Measurements from ENCODE around the gene OGDHL.

The OGDHL gene

DNA sequence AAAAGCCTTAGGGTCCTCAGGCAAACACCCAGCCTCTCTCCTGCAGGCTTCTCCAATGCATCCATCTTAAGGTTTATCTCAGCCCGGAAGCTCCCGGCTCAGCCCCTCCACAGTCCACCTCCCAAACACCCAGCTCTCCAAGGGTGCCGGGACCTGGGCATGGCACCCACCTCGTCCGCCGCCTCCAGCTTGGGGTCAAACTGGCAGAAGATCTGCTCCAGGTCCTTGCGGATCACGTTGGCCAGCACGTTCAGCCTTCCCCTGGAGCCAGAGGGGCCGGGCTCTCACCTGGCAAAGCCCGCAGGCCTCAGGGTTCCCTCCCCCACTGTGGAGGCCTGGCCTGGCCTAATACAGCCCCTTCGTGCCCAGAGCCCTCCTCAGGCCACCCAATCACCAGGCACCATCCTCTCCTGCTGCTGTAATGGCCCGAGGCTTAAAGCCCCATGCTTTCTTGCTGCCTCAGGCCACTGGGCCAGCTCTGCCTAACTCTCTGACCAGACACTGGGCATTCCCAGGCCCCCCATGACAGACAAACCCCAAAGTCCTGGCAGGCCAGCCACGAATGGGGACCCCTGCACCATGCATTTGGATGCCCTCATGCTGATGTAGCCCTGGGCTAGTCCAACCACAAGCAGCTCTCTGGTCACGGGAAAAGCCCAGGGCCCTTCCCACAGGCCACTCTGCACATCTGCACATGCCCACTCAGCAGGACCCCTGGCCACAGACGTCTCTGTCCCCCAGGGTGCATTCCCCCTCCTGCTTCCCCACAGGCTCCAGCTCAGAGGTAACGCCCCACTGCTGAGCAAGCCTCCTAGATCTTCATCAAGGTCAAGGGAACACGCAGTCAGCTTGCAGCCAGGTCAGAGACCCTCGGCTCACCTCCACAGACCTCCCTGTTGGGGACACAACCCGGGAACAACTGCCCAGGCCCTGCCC lies 12.3 kb downstream of the OGDHL start:
- no peak for DNase-seq
- Mint-ChIP-seq H3K27me3 (peaks cover 11 to 29% of the 10 kb centered on the region in 2 donors), H3K9me3 (no peaks in the 10 kb centered on the region), H3K36me3 (no peaks in the 10 kb centered on the region), H3K27ac (no peak overlapping the region), H3K4me1 (no peaks in the 10 kb centered on the region), H3K4me3 (no peak overlapping the region)
- ATAC-seq (replicated peaks), result no peak

DNA sequence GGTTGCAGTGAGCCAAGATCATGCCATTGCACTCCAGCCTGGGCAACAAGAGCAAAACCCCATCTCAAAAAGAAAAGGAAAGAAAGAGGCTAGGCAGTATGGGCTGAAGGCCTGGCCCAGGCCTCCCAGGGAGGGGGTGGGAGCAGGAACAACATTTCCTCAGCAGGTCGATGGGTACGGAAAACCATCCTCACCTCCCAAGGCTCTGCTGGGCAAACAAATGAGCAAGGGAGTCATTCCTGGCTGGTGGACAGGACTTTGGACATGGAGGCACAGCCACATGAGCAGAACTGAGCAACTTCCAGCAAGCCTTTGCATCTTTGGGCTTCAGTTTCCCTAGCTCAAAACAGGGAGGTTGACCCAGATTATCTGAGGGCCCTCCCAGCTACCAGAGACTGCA lies 13.0 kb downstream of the OGDHL start:
- H3K27me3 Mint-ChIP-seq, result peaks cover 11 to 29% of the 10 kb centered on the region in 2 donors
- no peaks in the 10 kb centered on the region for H3K4me1 Mint-ChIP-seq
- H3K4me3 Mint-ChIP-seq, result no peak overlapping the region
- no peak for ATAC-seq (replicated peaks)
- DNase-seq, result no peak
- H3K9me3 Mint-ChIP-seq, result no peaks in the 10 kb centered on the region
- no peaks in the 10 kb centered on the region for H3K36me3 Mint-ChIP-seq
- H3K27ac Mint-ChIP-seq, result no peak overlapping the region

DNA sequence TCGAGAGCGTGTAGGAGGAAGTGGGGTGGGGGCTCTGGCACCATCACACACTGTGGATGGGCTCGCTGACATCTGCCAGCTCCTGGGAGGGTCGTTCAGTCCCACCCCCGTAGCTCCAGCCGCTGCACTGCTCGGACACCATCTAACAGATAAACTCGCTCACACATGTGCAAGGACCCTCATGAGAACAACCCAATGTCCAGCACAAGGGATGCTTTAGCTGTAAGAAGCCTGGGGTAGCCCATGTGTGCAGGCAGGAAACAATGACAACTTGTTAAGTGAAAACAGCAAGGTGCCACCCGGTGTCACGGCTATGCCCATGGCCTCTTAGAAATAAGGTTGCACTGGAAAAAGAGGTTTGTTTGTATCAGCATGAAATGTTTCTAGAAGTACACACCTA lies 14.1 kb downstream of the OGDHL start:
- H3K9me3 Mint-ChIP-seq, result no peaks in the 10 kb centered on the region
- ATAC-seq (replicated peaks), result no peak
- peaks cover 11 to 29% of the 10 kb centered on the region in 2 donors for H3K27me3 Mint-ChIP-seq
- DNase-seq, result no peak
- no peak overlapping the region for H3K4me3 Mint-ChIP-seq
- H3K36me3 Mint-ChIP-seq, result no peaks in the 10 kb centered on the region
- no peak overlapping the region for H3K27ac Mint-ChIP-seq
- H3K4me1 Mint-ChIP-seq, result no peaks in the 10 kb centered on the region

DNA sequence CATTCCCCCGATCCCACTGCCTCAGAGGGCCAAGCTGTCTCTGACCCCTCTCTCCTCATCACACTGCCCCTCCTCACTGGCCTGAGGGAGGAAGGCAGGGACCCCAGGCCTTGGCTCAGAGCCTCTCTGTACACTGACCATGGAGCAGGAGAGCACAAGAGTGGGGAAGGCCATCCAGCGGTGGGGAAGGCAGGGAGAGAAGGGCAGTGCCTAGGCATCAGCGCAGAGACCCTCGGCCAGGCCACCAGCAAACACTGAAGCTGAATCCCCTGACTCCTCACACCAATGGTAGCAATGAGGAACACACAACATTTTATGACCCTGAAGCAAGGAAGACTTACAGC lies 14.8 kb downstream of the OGDHL start:
- no peaks in the 10 kb centered on the region for H3K36me3 Mint-ChIP-seq
- no peaks in the 10 kb centered on the region for H3K4me1 Mint-ChIP-seq
- no peak overlapping the region for H3K4me3 Mint-ChIP-seq
- DNase-seq, result no peak
- ATAC-seq (replicated peaks), result no peak
- no peak overlapping the region for H3K27ac Mint-ChIP-seq
- no peaks in the 10 kb centered on the region for H3K9me3 Mint-ChIP-seq
- H3K27me3 Mint-ChIP-seq, result peaks cover 11 to 23% of the 10 kb centered on the region in 2 donors

DNA sequence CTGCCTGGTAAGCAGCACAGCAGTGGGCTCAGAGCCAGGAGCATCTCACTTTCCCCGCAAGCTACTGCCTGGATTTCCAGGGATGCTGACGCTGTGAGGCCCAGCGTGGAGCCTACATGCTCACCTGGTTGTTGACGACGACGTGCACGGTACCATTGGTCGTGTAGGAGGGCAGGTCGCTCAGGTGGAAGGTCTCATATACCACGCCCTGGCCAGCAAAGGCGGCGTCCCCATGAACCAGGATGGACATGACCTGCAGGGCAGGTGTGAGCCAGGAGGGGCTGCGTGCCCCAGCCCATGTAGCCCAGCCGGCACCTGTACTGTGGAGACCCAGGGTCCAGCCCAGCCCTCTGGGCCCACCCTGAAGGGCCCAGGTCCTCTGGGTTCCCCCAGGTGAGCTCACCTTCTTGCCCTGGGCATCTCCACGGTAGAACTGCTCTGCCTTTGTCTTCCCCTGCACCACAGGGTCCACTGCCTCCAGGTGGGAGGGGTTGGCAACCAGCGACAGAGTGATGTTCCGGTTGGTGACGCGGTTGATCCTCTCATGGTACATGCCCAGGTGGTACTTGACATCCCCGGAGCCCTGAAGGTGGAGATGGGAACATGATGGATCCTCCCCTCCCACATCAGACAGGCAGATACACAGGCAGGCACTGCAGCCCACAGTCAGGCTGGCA lies 15.4 kb downstream of the OGDHL start:
- Mint-ChIP-seq H3K9me3 (peaks cover 0 to 5% of the 10 kb centered on the region in 2 donors), H3K4me1 (no peaks in the 10 kb centered on the region), H3K36me3 (no peaks in the 10 kb centered on the region), H3K27ac (no peak overlapping the region), H3K4me3 (no peak overlapping the region), H3K27me3 (peaks cover 11 to 19% of the 10 kb centered on the region in 2 donors)
- DNase-seq (no peak), ATAC-seq (replicated peaks) (no peak)

DNA sequence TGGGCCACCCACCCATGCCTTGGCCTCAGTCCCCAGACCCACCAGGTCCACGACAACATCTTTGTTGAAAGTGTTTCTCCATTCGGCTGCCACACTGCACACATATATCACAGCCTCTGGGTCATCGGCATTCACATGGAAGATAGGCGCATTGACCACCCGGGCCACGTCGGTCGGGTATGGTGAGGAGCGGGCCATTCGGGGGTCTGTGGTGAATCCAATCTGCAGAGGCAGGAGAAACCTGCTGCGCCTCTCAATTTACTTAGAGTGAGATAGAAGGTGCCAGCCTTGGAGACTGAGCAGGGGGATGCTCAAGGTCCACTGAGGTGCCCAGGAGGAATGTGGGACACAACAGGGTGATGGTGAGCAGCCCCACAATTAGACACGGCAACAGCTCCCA lies 16.4 kb downstream of the OGDHL start:
- Mint-ChIP-seq H3K36me3 (no peaks in the 10 kb centered on the region), H3K27ac (no peak overlapping the region), H3K4me1 (no peaks in the 10 kb centered on the region), H3K9me3 (peaks cover 0 to 6% of the 10 kb centered on the region in 2 donors), H3K4me3 (no peak overlapping the region), H3K27me3 (peaks cover 3 to 9% of the 10 kb centered on the region in 2 donors)
- ATAC-seq (replicated peaks), result no peak
- no peak for DNase-seq

DNA sequence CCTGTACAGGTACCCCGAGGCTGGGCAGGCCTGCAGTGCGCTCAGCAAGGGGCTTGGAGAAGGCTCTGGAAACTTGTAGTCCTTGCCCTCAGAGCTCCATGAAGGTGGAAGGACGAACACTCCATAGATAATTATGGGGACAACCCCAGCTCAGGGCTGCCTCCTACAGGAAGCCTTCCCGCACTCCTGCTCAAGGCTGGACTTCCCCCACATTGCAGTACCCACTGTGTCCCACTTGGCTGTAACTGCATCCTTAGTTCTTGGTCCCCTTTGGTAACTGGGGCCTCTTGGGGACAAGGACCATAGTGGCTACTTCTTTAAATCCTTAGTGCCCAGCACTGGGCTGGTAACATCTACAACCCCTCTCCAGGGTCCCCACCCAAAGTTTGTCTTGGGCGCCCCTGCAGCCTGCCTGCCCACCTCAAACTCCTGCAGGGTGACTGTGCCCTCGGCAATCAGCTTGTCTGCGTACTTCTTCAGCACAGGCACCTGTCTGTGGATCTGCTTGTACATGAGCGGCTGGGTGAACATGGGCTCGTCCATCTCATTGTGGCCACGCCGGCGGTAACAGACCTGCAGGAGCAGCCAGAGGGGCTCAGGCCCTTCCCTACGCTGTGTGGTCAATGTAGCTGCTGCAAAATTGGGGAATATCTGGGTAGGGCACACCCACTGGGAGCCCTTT lies 17.1 kb downstream of the OGDHL start:
- no peaks in the 10 kb centered on the region for H3K36me3 Mint-ChIP-seq
- H3K9me3 Mint-ChIP-seq, result peaks cover 0 to 6% of the 10 kb centered on the region in 2 donors
- DNase-seq (no peak), ATAC-seq (replicated peaks) (no peak)
- peaks cover 0 to 6% of the 10 kb centered on the region in 2 donors for H3K27me3 Mint-ChIP-seq
- H3K27ac Mint-ChIP-seq, result no peak overlapping the region
- no peak overlapping the region for H3K4me3 Mint-ChIP-seq
- no peaks in the 10 kb centered on the region for H3K4me1 Mint-ChIP-seq

DNA sequence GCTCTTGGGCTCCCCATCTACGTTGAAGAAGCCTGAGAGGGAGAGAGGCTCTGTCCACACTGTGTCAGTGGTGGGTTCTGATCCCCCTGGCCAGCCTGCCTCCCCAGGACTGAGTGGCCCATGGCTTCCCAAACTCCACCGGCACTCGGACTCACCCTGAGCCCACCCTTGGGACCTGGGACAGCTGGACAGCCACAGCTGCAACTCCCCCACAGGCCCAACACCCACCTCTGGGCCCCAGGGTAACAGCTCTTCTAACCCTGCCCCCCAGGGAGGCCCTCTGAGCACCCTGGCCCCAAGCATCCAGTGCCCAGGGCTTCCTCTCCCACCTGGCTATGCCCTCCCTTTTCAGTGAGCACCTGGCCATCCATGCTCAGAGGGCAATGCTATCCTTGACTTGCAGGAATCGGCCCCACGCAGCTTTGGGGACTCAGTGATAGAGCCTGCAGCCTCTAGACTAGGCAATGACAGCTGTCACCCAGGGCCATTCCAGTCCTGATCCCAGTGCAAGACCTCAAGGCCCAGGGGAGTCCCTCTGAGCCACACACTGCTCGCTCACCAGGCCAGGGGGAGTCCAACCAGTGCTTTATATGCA lies 17.9 kb downstream of the OGDHL start:
- Mint-ChIP-seq H3K9me3 (peaks cover 0 to 6% of the 10 kb centered on the region in 2 donors), H3K27me3 (no peaks in the 10 kb centered on the region), H3K36me3 (no peaks in the 10 kb centered on the region), H3K4me3 (no peak overlapping the region), H3K4me1 (no peaks in the 10 kb centered on the region), H3K27ac (no peak overlapping the region)
- no peak for DNase-seq
- ATAC-seq (replicated peaks), result no peak

DNA sequence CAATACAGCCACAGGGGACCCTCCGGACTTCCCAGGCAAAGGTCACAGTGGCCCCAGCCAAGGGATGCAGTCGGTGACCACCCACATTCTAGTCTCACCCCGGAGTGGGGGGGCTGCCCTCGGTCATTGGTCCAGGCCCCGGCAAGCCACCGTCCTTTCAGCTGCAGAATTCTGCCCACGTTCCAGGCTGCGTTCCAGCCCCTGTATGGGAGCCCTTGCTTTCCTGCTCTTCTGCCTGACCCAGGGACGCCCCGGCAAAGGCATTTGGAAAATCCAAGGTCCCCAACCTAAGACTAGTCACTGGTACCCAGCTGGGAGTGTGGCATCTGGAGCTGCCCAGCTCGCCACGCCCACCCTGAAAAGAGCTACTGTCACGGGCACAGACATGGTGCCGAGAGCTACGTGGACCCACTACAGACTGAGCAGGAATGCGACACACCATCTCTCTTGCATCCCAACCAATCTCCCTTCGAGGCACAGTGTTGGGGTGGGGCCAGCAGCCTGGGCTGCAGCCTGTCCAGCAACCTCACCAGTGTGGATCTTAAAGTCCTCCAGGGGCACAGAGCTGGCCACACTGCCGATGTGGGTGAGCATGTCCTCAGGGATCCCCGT lies 18.6 kb downstream of the OGDHL start:
- Mint-ChIP-seq H3K9me3 (peaks cover 0 to 6% of the 10 kb centered on the region in 2 donors), H3K27me3 (no peaks in the 10 kb centered on the region), H3K4me1 (no peaks in the 10 kb centered on the region), H3K27ac (no peak overlapping the region), H3K4me3 (no peak overlapping the region), H3K36me3 (no peaks in the 10 kb centered on the region)
- DNase-seq (no peak), ATAC-seq (replicated peaks) (no peak)

DNA sequence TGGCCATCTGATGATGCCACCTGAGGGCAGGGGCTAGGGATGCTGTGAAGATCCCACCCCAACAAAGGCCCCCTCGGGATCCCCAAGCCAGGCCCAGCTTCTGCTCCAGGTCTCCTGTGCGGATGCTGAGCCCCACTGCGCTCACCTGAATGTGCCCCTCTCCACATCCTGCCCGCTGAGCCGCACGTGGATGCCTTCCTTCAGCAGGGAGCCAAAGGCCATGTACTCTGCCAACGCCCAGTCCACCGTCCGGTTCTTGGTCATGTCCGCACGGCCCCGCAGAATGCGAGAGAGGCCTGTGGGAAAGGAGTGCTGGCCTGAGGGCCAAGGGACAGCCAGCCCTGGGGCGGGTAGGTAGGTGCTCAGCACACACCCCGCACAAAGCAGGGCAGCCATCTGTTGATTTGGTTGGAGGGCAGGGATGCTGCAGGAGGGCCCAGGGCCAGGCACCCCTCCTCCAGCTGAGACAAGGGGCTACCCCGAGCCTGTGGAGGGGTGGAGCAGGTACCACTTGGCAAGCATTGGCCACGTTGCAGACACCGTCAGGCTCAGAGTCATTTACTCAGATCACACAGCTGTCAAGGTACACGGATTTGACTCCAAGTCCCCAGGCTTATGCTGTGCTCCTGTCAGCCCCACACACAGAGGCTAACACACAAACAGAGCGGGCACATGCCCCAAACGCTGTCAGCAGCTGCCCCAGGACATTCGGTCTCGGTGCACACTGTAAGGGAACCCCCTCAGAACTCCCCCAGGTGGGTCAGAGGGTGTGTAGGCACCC lies 19.2 kb downstream of the OGDHL start:
- no peak for ATAC-seq (replicated peaks)
- DNase-seq, result no peak
- H3K9me3 Mint-ChIP-seq, result peaks cover 0 to 6% of the 10 kb centered on the region in 2 donors
- no peak overlapping the region for H3K4me3 Mint-ChIP-seq
- H3K27ac Mint-ChIP-seq, result no peak overlapping the region
- no peaks in the 10 kb centered on the region for H3K27me3 Mint-ChIP-seq
- H3K36me3 Mint-ChIP-seq, result no peaks in the 10 kb centered on the region
- H3K4me1 Mint-ChIP-seq, result no peaks in the 10 kb centered on the region

DNA sequence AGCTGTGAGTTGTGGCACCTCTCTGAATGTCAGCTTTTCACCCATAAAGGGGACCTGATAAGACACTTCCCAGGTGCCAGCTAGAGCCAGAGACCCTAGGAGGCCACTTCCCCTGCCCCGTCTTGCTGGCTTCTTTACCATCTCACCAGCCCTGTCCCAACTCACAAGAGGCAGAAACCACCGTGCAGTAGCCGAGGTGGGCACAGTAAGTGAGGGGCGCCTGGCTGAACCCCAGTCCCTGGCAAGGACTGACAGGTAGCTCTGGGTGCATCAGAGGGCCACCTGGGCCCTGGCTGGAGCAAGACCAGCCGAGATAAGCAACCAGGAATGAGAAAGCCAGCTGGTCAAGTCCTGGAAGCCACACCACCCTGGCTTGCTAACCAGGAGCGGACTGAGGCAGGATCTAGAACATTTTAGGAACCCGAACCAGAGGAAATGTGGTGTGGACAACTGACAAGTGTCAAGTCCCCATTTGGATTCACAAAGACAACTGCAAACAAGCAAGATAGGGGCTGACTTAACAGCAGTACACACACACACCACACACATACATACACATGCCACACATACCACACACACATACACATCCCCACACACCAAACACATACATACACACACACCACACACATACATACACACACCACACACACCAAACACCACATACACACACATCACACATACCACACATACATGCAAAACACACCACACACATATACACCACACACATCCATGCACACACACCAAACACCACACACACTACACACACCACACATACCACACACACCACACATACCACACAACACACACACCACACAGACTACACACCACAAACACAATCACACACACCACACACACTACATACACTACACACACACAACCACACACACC lies 20.8 kb downstream of the OGDHL start:
- no peak for ATAC-seq (replicated peaks)
- Mint-ChIP-seq H3K4me1 (no peaks in the 10 kb centered on the region), H3K4me3 (no peak overlapping the region), H3K27me3 (no peaks in the 10 kb centered on the region), H3K27ac (no peak overlapping the region), H3K36me3 (no peaks in the 10 kb centered on the region), H3K9me3 (peaks cover 0 to 6% of the 10 kb centered on the region in 2 donors)
- no peak for DNase-seq

DNA sequence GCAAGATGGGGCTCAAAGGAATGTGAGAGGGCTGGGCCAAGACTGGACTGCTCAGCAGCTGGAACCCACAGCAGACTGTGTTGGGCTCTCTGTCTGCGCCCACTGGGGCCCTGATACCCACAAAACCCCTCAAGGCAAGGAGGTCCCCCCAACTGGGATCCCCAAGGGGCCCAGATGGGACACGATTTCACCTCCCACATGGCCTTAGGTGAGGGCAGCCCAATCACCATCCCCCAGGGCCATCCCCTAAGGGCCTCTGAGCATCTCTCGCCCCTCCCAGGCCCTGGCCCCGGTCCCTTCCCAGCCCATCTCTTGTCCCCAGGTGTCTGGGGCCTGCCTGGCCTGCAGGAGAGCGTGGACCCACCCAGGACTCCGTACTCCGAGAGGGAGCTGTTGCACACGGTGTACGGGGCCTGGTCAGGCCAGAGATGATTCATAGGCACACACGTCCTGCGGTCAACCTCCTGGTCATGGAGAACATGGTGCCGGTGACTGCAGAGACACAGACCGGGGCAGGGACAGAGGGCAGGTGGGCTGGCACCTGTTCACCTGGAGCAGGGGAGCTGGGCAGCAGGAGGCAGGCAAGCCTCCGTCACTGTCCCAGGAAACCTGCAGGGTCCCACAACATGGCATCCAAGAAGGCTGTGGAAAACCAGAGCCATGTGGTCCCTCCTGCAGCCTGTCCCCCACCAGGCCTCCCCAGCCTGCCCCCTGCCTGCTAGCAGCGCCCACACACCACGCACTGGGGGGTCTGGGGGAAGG lies 21.6 kb downstream of the OGDHL start:
- peaks cover 0 to 6% of the 10 kb centered on the region in 2 donors for H3K9me3 Mint-ChIP-seq
- DNase-seq, result no peak
- no peak overlapping the region for H3K4me3 Mint-ChIP-seq
- no peak overlapping the region for H3K27ac Mint-ChIP-seq
- H3K36me3 Mint-ChIP-seq, result no peaks in the 10 kb centered on the region
- no peaks in the 10 kb centered on the region for H3K27me3 Mint-ChIP-seq
- H3K4me1 Mint-ChIP-seq, result no peaks in the 10 kb centered on the region
- no peak for ATAC-seq (replicated peaks)
